Right lobe of liver (tissue), 6 donors: ENCODE data around the gene NOA1. TPM values are rescaled to one million over a fixed set of nuclear protein-coding genes. Genes with fewer than 3 reads are reported as not detected.
A peak's percentile ranks its signal among the peaks of the same experiment; 100 is the strongest.

Experiments
- ATAC-seq, 4 donors: fragments of 200-7000 bp; cut with Tn5 transposase; one replicate each; pipeline ENCODE4 v1.9.1; 2020; ENCODE audit warnings: mild to moderate bottlenecking in 4 of 4, moderate library complexity in 4 of 4
- DNase-seq, 3 donors: peaks; one replicate each; pipeline ENCODE4 v3.0.0-alpha.2; 2020
- H3K27ac ChIP-seq, 3 donors: fragments of 200-600 bp; one replicate each; pipeline ENCODE4 v1.8.0; 2022
- H3K27me3 ChIP-seq, 2 donors: fragments of 200-600 bp; one replicate each; pipeline ENCODE4 v1.8.0; 2022
- H3K36me3 ChIP-seq, 4 donors: fragments of 200-600 bp; sonication (generic) in 1 of 4; one replicate each; pipeline versions ENCODE4 v1.5.1 to v1.8.0; 2017 to 2022; ENCODE audit warnings: control low read depth in 1 of 4
- H3K4me1 ChIP-seq, 4 donors: fragments of 200-600 bp; sonication (generic) in 1 of 4; one replicate each; pipeline versions ENCODE4 v1.5.1 to v1.8.0; 2017 to 2022; ENCODE audit warnings: control low read depth in 1 of 4
- H3K4me3 ChIP-seq, 3 donors: fragments of 200-600 bp; one replicate each; pipeline ENCODE4 v1.8.0; 2022
- H3K9me3 ChIP-seq, 4 donors: fragments of 200-600 bp; sonication (generic) in 1 of 4; one replicate each; pipeline versions ENCODE4 v1.5.1 to v1.8.0; 2017 to 2022; ENCODE audit warnings: control low read depth in 1 of 4
- POLR2A ChIP-seq: fragments of 450-650 bp; IDR thresholded peaks from one replicate; pipeline ENCODE4 v1.6.1; 2017; ENCODE audit warnings: antibody characterized with exemption, mild to moderate bottlenecking
- WGBS: methylation state at CpG from one replicate; pipeline ENCODE4 v1.1.6; 2018; ENCODE audit warnings: low coverage, low lambda C conversion rate; ENCODE audit not compliant: insufficient coverage; ENCODE audit errors: missing lambda C conversion rate; 5-methylcytosine and 5-hydroxymethylcytosine counted together
- intact Hi-C, 2 donors: fragments of 100-400 bp; cut with DNase I; formaldehyde crosslinking; loops; one replicate each; pipeline versions ENCODE4 v1.11.2 to v1.14.1; 2022
- long read RNA-seq: library from polyadenylated mRNA; unstranded; transcript quantifications from one replicate; pipeline ENCODE4 v2.0.0, GENCODE V29; 2019
- total RNA-seq, 6 experiments: library from RNA; depleted of rRNA in 2 of 6; stranded (reverse); fragments of >200 nt in 2 of 6; fragmentation: NEBNext Ultra II Directional in 3 of 6; extraction: Animal tissue kit (Norgen Biotek cat#: 25700) in 3 of 6; gene quantifications; one replicate each; pipeline versions ENCODE4 v1.1.0 to v1.2.4, GENCODE V29; 2016 to 2023
- TF ChIP-seq, protein P1 (sequence below), 4 donors: fragments of 200-600 bp in 3 of 4; fragments of 450-650 bp in 1 of 4; IDR thresholded peaks; one replicate each; pipeline versions ENCODE4 v1.5.1 to v1.8.0; 2016 to 2022; ENCODE audit warnings: antibody characterized with exemption in 4 of 4, mild to moderate bottlenecking in 2 of 4
- donor health status: DM: no; HTN: yes; CAD: no.
- donor health status: DM: no; HTN: no; CAD: no.
- donor health status: DM: no; HTN: no; CAD: no.
- donor health status: DM: no; HTN: yes; CAD: no.
- donor health status: DM: no; HTN: yes; CAD: no.

NOA1 gene
- total RNA-seq, result 10 to 100 TPM in 2 of 6 experiments, 1 to 10 TPM in 4; 4.7 to 12.7 (median 5.8) TPM
- long read RNA-seq, partial matches to known transcripts, result 0 of 3 reads
- long read RNA-seq, other reads (novel, unspliced or antisense), result 1 of 3 reads

DNA sequence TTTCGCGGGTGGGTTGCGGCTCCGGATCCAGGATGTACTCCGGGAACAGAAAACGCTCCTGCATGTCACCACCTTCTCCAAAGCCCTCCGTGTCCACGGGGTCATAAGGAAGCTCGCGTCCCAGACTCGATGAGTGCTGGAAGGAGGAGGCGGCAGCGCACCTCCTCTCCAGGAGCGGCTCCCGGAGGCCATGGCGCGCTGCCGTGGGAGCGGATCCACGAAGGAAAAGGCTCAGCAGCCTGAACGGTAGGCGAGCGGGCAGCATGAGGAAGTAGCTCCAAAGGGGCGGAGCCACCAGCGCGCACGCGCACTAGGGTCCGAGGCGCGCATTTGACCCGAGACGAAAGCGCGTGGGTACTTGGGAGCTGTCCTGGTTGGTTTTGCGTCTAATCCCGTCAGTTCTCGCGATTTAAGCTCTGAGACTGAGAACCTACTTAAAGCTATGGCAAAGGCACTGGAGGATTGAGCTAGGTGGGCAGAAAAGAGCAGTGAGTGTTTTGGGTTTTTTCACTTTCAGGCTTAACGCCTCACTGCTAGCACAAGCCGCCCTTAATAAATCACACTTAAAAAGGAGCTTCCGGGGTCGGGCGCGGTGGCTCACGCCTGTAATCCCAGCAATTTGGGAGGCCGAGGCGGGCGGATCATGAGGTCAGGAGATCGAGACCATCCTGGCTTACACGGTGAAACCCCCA, at the start of gene NOA1:
Gene NOA1, minus strand, starts transcription at position 286 of the 692 bp plus-strand sequence. Its CDS starts 21 bp downstream, at position 265.
- WGBS, result 3% methylated on average over 21 of the region's 51 CpGs
- H3K4me1 ChIP-seq, result peaks cover 0 to 38% (median 13%) of the 10 kb centered on the region in 4 donors
- H3K36me3 ChIP-seq, result peaks cover 0 to 19% (median 14%) of the 10 kb centered on the region in 4 donors
- TF ChIP-seq POLR2A, result peak; percentile 75
- TF ChIP-seq, protein P1, sequence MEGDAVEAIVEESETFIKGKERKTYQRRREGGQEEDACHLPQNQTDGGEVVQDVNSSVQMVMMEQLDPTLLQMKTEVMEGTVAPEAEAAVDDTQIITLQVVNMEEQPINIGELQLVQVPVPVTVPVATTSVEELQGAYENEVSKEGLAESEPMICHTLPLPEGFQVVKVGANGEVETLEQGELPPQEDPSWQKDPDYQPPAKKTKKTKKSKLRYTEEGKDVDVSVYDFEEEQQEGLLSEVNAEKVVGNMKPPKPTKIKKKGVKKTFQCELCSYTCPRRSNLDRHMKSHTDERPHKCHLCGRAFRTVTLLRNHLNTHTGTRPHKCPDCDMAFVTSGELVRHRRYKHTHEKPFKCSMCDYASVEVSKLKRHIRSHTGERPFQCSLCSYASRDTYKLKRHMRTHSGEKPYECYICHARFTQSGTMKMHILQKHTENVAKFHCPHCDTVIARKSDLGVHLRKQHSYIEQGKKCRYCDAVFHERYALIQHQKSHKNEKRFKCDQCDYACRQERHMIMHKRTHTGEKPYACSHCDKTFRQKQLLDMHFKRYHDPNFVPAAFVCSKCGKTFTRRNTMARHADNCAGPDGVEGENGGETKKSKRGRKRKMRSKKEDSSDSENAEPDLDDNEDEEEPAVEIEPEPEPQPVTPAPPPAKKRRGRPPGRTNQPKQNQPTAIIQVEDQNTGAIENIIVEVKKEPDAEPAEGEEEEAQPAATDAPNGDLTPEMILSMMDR (IDR thresholded peaks at IDR 0.05), result no peak
- H3K9me3 ChIP-seq, result no peaks in the 10 kb centered on the region
- ATAC-seq, result peak; percentile 79 to 89 (median 84)
- peak within 1 kb of the TSS; percentile 96 to 98 (median 96) for H3K4me3 ChIP-seq
- no peaks in the 10 kb centered on the region for H3K27me3 ChIP-seq
- peak within 1 kb of the TSS; percentile 68 to 80 (median 80) for H3K27ac ChIP-seq
- intact Hi-C loops, result no loop called here
- DNase-seq, result peak; percentile 96 to 98 (median 97)

DNA sequence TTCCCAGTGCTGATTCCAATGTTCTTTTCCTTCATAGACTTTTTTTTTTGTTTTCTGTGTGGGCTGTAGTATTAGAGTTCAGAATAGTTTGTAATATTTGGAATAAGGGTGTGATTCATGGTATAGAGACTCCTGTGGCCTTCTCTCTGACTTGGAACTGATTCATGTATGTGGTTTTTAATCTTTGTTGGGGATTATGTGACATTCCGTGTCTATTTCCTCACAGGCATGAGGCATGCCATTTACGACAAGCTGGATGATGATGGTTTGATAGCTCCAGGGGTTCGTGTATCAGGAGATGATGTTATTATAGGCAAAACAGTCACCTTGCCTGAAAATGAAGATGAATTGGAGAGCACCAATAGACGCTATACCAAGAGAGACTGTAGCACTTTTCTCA, 45.7 kb upstream of the NOA1 start:
- Histone ChIP-seq H3K36me3 (peaks cover 6 to 82% (median 27%) of the 10 kb centered on the region in 4 donors), H3K27ac (no peak overlapping the region), H3K27me3 (no peaks in the 10 kb centered on the region), H3K9me3 (no peaks in the 10 kb centered on the region), H3K4me3 (no peak overlapping the region), H3K4me1 (no peaks in the 10 kb centered on the region)
- TF ChIP-seq POLR2A, result no peak
- TF ChIP-seq, protein P1 (IDR thresholded peaks at IDR 0.05), result no peak
- 74% methylated on average over 4 of the region's 4 CpGs for WGBS
- intact Hi-C loops, result no loop called here
- DNase-seq (no peak), ATAC-seq (no peak)

DNA sequence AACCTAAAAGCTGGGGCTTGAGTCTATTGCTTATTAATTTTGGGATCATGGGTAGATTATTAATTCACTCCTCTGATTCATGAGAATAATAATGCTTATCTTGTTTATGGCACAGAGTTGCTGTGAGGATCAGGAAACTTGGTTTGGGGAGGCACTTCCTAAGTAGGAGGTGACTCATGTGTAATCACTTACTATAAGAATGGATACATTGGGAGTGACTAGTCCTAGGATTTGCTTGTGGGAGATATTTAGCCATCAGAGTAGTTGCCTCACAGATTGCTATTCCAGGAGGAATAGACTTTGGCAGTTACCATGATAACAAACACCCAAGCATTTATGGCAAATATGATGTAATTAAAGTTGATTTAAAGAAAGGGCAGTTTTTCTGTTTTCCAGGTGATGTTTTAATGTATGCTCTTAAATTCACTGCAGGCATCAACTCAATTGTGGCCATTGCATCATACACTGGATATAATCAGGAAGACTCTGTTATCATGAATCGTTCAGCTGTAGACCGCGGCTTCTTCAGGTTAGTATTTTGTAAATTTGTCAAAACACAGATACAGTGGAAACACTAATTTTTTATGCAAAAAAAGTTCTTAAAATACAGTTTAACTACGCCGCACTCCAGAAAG, 43.2 kb upstream of the NOA1 start:
- Histone ChIP-seq H3K36me3 (peaks cover 6 to 83% (median 32%) of the 10 kb centered on the region in 4 donors), H3K4me1 (no peaks in the 10 kb centered on the region), H3K27ac (no peak overlapping the region), H3K27me3 (no peaks in the 10 kb centered on the region), H3K9me3 (no peaks in the 10 kb centered on the region), H3K4me3 (no peak overlapping the region)
- TF ChIP-seq POLR2A, result no peak
- TF ChIP-seq, protein P1 (IDR thresholded peaks at IDR 0.05), result no peak
- intact Hi-C loops, result no loop called here
- ATAC-seq (peak in 3 of 4 donors; percentile 34 to 72 (median 64)), DNase-seq (no peak)
- 92% methylated on average over 5 of the region's 5 CpGs for WGBS

DNA sequence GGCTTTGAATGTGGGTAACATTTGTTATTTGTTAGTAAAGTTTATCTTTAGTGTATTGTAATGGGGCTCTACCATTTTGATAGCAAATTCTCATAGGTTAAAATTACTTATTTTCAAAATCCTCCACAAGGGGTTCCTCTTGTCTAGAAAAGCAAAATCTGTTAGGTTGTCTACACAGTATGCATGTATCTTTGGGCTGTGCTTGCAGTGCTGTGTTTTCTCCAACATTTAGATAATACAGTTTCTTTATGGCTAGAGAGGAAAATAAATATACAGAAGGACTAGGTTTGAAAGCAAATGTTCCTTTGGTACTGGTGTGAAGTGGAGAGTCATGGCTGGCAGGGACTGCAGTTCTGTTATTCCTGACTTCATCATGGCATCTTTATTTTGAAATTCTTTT, 41.6 kb upstream of the NOA1 start:
- intact Hi-C loops, result no loop called here
- Histone ChIP-seq H3K36me3 (peaks cover 6 to 81% (median 29%) of the 10 kb centered on the region in 4 donors), H3K4me3 (no peak overlapping the region), H3K9me3 (no peaks in the 10 kb centered on the region), H3K27ac (no peak overlapping the region), H3K27me3 (no peaks in the 10 kb centered on the region), H3K4me1 (no peaks in the 10 kb centered on the region)
- TF ChIP-seq, protein P1 (IDR thresholded peaks at IDR 0.05), result peak in 1 of 4 donors; percentile 4
- no peak for TF ChIP-seq POLR2A
- DNase-seq (no peak), ATAC-seq (no peak)
